Measurements from ENCODE around the gene SLC39A5. TPM values are rescaled to one million over a fixed set of nuclear protein-coding genes. Genes with fewer than 3 reads are reported as not detected.
A peak's percentile ranks its signal among the peaks of the same experiment; 100 is the strongest.

The SLC39A5 gene
- total RNA-seq, 1 donor from 2014 or later: not detected

- H3K4me1 ChIP-seq: no peaks in the 10 kb centered on the region
- intact Hi-C loops (cut with DNase I): no loop called here
- no peaks in the 10 kb centered on the region for H3K27me3 ChIP-seq
- DNase-seq (ENCODE audit: extremely low spot score in 2 of 2): no peak
- TF ChIP-seq POLR2A (IDR thresholded peaks at IDR 0.05) (no peak), POLR2AphosphoS5 (IDR thresholded peaks at IDR 0.05; ENCODE audit: insufficient read depth in 1 of 2, low read depth in 1 of 2) (no peak)
- TF ChIP-seq, protein P1, sequence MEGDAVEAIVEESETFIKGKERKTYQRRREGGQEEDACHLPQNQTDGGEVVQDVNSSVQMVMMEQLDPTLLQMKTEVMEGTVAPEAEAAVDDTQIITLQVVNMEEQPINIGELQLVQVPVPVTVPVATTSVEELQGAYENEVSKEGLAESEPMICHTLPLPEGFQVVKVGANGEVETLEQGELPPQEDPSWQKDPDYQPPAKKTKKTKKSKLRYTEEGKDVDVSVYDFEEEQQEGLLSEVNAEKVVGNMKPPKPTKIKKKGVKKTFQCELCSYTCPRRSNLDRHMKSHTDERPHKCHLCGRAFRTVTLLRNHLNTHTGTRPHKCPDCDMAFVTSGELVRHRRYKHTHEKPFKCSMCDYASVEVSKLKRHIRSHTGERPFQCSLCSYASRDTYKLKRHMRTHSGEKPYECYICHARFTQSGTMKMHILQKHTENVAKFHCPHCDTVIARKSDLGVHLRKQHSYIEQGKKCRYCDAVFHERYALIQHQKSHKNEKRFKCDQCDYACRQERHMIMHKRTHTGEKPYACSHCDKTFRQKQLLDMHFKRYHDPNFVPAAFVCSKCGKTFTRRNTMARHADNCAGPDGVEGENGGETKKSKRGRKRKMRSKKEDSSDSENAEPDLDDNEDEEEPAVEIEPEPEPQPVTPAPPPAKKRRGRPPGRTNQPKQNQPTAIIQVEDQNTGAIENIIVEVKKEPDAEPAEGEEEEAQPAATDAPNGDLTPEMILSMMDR (IDR thresholded peaks at IDR 0.05): no peak
- H3K36me3 ChIP-seq: peaks cover 0 to 52% of the 10 kb centered on the region in 2 donors
- H3K4me3 ChIP-seq: no peak overlapping the region
- H3K27ac ChIP-seq: no peak overlapping the region
- no peaks in the 10 kb centered on the region for H3K9me3 ChIP-seq
Observed at GRCh38 chr12:56205445-56205844, 24.4 kb upstream of the SLC39A5 start.

DNA sequence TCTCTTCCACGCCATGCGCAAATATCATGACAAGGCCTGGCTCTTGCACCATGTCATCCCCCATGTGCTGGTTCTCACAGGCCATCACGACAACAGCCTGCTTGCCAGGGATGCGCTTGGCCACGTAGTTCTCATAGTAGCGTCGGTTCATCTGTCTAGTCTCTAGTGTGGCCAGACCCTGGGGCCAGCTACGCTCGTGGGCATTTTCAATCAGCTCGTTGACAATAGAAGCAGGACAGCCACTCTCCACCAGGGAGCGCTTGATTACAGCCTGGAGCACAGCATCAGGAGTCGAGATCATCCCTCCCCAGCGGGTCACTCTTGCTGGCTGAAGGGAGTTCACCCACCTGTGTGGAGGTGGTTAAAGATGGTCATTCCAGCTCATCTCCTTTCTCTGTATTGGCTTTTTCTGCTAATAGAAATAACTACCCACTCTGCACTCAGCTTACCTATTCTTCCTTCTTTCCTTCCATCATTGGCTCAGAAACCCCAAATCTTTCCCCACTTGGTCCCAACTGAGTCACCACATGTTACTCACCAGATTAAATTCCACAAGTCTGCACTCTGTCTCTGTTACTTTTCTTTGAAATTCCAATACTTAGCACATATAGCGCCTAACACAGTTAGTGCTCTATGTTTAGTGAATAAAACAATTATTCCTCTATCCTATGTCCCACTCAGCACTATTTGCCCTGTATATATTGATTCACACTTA, 23.2 kb upstream of the SLC39A5 start:
- Histone ChIP-seq H3K4me3 (no peak overlapping the region), H3K9me3 (no peaks in the 10 kb centered on the region), H3K27me3 (no peaks in the 10 kb centered on the region), H3K4me1 (no peaks in the 10 kb centered on the region), H3K27ac (no peak overlapping the region), H3K36me3 (peaks cover 0 to 60% of the 10 kb centered on the region in 2 donors)
- intact Hi-C loops (cut with DNase I): no loop called here
- DNase-seq (ENCODE audit: extremely low spot score in 2 of 2): no peak
- no peak for TF ChIP-seq POLR2AphosphoS5 (IDR thresholded peaks at IDR 0.05; ENCODE audit: insufficient read depth in 1 of 2, low read depth in 1 of 2)
- TF ChIP-seq, protein P1 (IDR thresholded peaks at IDR 0.05): peak in 1 of 3 experiments; percentile 42

- no peaks in the 10 kb centered on the region for H3K27me3 ChIP-seq
- no peak for DNase-seq (ENCODE audit: extremely low spot score in 2 of 2)
- H3K36me3 ChIP-seq: peaks cover 0 to 74% of the 10 kb centered on the region in 2 donors
- no peaks in the 10 kb centered on the region for H3K9me3 ChIP-seq
- no peaks in the 10 kb centered on the region for H3K4me1 ChIP-seq
- no peak for TF ChIP-seq POLR2A (IDR thresholded peaks at IDR 0.05)
- TF ChIP-seq, protein P1 (IDR thresholded peaks at IDR 0.05): no peak
- no peak for TF ChIP-seq POLR2AphosphoS5 (IDR thresholded peaks at IDR 0.05; ENCODE audit: insufficient read depth in 1 of 2, low read depth in 1 of 2)
- no peak overlapping the region for H3K4me3 ChIP-seq
- intact Hi-C loops (cut with DNase I): no loop called here
- no peak overlapping the region for H3K27ac ChIP-seq
Observed at GRCh38 chr12:56208006-56208405, 21.8 kb upstream of the SLC39A5 start.

- Histone ChIP-seq H3K9me3 (no peaks in the 10 kb centered on the region), H3K4me3 (no peak overlapping the region), H3K27me3 (no peaks in the 10 kb centered on the region), H3K4me1 (peaks cover 5% of the 10 kb centered on the region), H3K36me3 (peaks cover 4 to 88% of the 10 kb centered on the region in 2 donors), H3K27ac (no peak overlapping the region)
- intact Hi-C loops (cut with DNase I): no loop called here
- no peak for DNase-seq (ENCODE audit: extremely low spot score in 2 of 2)
- no peak for TF ChIP-seq POLR2AphosphoS5 (IDR thresholded peaks at IDR 0.05; ENCODE audit: insufficient read depth in 1 of 2, low read depth in 1 of 2)
- TF ChIP-seq POLR2A (IDR thresholded peaks at IDR 0.05): no peak
- TF ChIP-seq, protein P1 (IDR thresholded peaks at IDR 0.05): no peak
Observed at GRCh38 chr12:56212361-56212760, 17.5 kb upstream of the SLC39A5 start.

- H3K36me3 ChIP-seq: peaks cover 4 to 73% of the 10 kb centered on the region in 2 donors
- no peaks in the 10 kb centered on the region for H3K27me3 ChIP-seq
- H3K27ac ChIP-seq: no peak overlapping the region
- peaks cover 11% of the 10 kb centered on the region for H3K4me1 ChIP-seq
- intact Hi-C loops (cut with DNase I): no loop called here
- no peaks in the 10 kb centered on the region for H3K9me3 ChIP-seq
- H3K4me3 ChIP-seq: no peak overlapping the region
- TF ChIP-seq POLR2AphosphoS5 (IDR thresholded peaks at IDR 0.05; ENCODE audit: insufficient read depth in 1 of 2, low read depth in 1 of 2): no peak
- no peak for DNase-seq (ENCODE audit: extremely low spot score in 2 of 2)
Observed at GRCh38 chr12:56213878-56214277, 16.0 kb upstream of the SLC39A5 start.
